ENCODE data around the gene SEMA3B. TPM values are rescaled to one million over a fixed set of nuclear protein-coding genes. Genes with fewer than 3 reads are reported as not detected.
A peak's percentile ranks its signal among the peaks of the same experiment; 100 is the strongest.

Gene SEMA3B
- total RNA-seq, 1 experiment from 2014 or later: 0.15 TPM

GRCh38 chr3:50298836-50299637 is 30.1 kb downstream of the SEMA3B start, which contains the start of the genes HYAL3 and NAA80:
TSS of gene HYAL3 (minus strand) at chr3:50299405. CDS start at chr3:50295602, 3,803 bp downstream.
TSS of gene NAA80 (minus strand) at chr3:50299405. CDS start at chr3:50297463, 1,942 bp downstream.
- Histone ChIP-seq H3K27me3 (ENCODE audit: low read length) (no peaks in the 10 kb centered on the region), H3K9me2 (replicated peaks; ENCODE audit: insufficient read depth, low read length) (no peaks in the 10 kb centered on the region), H4K20me1 (ENCODE audit: insufficient read depth, low read depth, low read length) (no peaks in the 10 kb centered on the region), H3K4me3 (ENCODE audit: low read length) (peak within 1 kb of the TSS; percentile 93), H2AFZ (ENCODE audit: low read length) (peak within 1 kb of the TSS; percentile 95), H3K79me2 (ENCODE audit: low read length) (peaks cover 7% of the 10 kb centered on the region; the same call in 1 of the 2 replicates), H3K4me1 (ENCODE audit: low read length) (peaks cover 21% of the 10 kb centered on the region), H3K4me2 (ENCODE audit: low read depth, low read length, poor library complexity, severe bottlenecking) (peak within 1 kb of the TSS; percentile 92), H3K27ac (ENCODE audit: low read length) (peak within 1 kb of the TSS; percentile 44; the same call in 1 of the 2 replicates), H3K36me3 (ENCODE audit: insufficient read depth, low read length) (no peaks in the 10 kb centered on the region), H3K9ac (ENCODE audit: low read length) (peak within 1 kb of the TSS; percentile 91), H3K9me3 (ENCODE audit: low read length) (no peaks in the 10 kb centered on the region)
- peak; percentile 100 for DNase-seq

- H3K4me3 ChIP-seq (ENCODE audit: low read length): peak overlapping the region; percentile 72
- peak overlapping the region; percentile 72 for H3K9ac ChIP-seq (ENCODE audit: low read length)
- H2AFZ ChIP-seq (ENCODE audit: low read length): peak overlapping the region; percentile 40; the same call in 1 of the 2 replicates
- H3K4me1 ChIP-seq (ENCODE audit: low read length): peaks cover 21% of the 10 kb centered on the region
- H4K20me1 ChIP-seq (ENCODE audit: insufficient read depth, low read depth, low read length): no peaks in the 10 kb centered on the region
- H3K4me2 ChIP-seq (ENCODE audit: low read depth, low read length, poor library complexity, severe bottlenecking): peak overlapping the region; percentile 76
- no peaks in the 10 kb centered on the region for H3K9me3 ChIP-seq (ENCODE audit: low read length)
- no peaks in the 10 kb centered on the region for H3K36me3 ChIP-seq (ENCODE audit: insufficient read depth, low read length)
- peak overlapping the region; percentile 14; the same call in 1 of the 2 replicates for H3K27ac ChIP-seq (ENCODE audit: low read length)
- H3K79me2 ChIP-seq (ENCODE audit: low read length): peaks cover 7% of the 10 kb centered on the region; the same call in 1 of the 2 replicates
- no peak for DNase-seq
- H3K9me2 ChIP-seq (replicated peaks; ENCODE audit: insufficient read depth, low read length): no peaks in the 10 kb centered on the region
- no peaks in the 10 kb centered on the region for H3K27me3 ChIP-seq (ENCODE audit: low read length)
Observed at GRCh38 chr3:50299638-50299928, 30.6 kb downstream of the SEMA3B start.

DNA sequence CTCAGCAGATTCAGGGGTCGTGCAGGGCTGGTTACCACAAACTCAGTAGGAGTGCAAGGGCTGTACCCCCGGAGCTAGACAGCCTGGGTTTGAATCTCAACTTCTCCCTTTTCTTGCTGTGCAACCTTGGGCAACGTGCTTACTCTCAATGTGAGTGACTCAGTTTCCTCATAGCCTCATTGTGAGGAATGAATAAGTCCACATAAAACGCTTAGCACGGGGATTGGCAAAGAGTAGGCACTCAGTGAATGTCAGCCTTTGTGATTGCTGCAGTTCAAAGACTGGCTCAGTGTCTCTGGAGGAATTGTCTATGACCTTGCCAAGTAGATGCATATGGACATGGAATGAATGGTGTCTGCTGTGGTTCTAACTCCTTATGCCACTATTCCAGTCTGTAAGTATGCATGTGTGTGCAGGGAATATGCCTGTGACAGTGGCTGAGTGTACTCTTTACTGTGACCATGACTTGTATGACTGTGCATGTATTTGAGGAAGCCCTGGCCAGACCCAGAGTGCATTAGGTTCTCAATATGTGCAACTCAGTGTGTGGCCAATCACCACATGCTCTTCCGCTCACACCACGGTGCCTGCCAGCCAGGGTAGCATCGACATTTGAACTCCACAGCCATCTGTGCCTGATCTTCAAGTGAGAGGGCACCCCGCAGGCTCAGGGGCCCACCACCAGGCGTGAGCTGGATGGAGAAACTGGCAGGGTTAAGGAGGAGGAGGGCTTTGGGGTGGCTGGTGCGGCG is 31.2 kb downstream of the SEMA3B start:
- H2AFZ ChIP-seq (ENCODE audit: low read length): peak overlapping the region; percentile 40; the same call in 1 of the 2 replicates
- no peaks in the 10 kb centered on the region for H3K9me2 ChIP-seq (replicated peaks; ENCODE audit: insufficient read depth, low read length)
- no peaks in the 10 kb centered on the region for H3K27me3 ChIP-seq (ENCODE audit: low read length)
- peaks cover 7% of the 10 kb centered on the region; the same call in 1 of the 2 replicates for H3K79me2 ChIP-seq (ENCODE audit: low read length)
- peak overlapping the region; percentile 14; the same call in 1 of the 2 replicates for H3K27ac ChIP-seq (ENCODE audit: low read length)
- peak overlapping the region; percentile 72 for H3K9ac ChIP-seq (ENCODE audit: low read length)
- no peak for DNase-seq
- no peaks in the 10 kb centered on the region for H3K9me3 ChIP-seq (ENCODE audit: low read length)
- peaks cover 21% of the 10 kb centered on the region for H3K4me1 ChIP-seq (ENCODE audit: low read length)
- peak overlapping the region; percentile 72 for H3K4me3 ChIP-seq (ENCODE audit: low read length)
- H3K36me3 ChIP-seq (ENCODE audit: insufficient read depth, low read length): no peaks in the 10 kb centered on the region
- peak overlapping the region; percentile 76 for H3K4me2 ChIP-seq (ENCODE audit: low read depth, low read length, poor library complexity, severe bottlenecking)
- H4K20me1 ChIP-seq (ENCODE audit: insufficient read depth, low read depth, low read length): no peaks in the 10 kb centered on the region

DNA sequence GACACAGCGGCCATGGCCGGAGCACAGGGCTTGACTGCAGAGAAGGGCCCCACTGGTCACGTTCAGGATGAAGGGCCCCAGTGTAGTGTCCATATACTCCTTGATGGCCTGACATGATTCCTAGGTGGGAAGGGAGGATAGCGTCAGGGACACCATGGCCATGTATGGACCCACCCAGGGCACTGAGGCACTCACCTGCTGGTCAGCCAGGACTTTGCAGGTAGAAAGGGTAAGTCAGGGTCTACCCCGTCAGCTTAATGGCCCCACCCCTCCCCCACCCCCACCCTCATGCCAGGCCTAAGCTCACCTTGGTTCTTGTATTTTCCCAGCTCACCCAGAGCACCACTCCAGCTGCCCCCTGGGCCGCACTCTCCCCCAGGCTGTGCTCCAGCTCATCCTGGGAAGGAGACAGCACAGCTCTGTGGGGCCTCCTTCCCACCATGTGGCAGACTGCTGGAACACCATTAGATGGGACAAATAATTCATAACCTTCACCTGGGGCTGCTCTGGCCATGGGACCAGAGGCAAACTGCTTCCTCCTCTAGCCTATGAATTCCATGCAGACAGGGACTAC is 31.8 kb downstream of the SEMA3B start:
- H4K20me1 ChIP-seq (ENCODE audit: insufficient read depth, low read depth, low read length): no peaks in the 10 kb centered on the region
- H3K9ac ChIP-seq (ENCODE audit: low read length): peak overlapping the region; percentile 72; the same call in 1 of the 2 replicates
- H3K9me3 ChIP-seq (ENCODE audit: low read length): no peaks in the 10 kb centered on the region
- H3K4me3 ChIP-seq (ENCODE audit: low read length): peak overlapping the region; percentile 72; the same call in 1 of the 2 replicates
- no peaks in the 10 kb centered on the region for H3K9me2 ChIP-seq (replicated peaks; ENCODE audit: insufficient read depth, low read length)
- no peaks in the 10 kb centered on the region for H3K27me3 ChIP-seq (ENCODE audit: low read length)
- H3K27ac ChIP-seq (ENCODE audit: low read length): no peak overlapping the region
- H3K4me2 ChIP-seq (ENCODE audit: low read depth, low read length, poor library complexity, severe bottlenecking): peak overlapping the region; percentile 76
- no peaks in the 10 kb centered on the region for H3K36me3 ChIP-seq (ENCODE audit: insufficient read depth, low read length)
- no peak for DNase-seq
- peaks cover 7% of the 10 kb centered on the region; the same call in 1 of the 2 replicates for H3K79me2 ChIP-seq (ENCODE audit: low read length)
- H3K4me1 ChIP-seq (ENCODE audit: low read length): peaks cover 21% of the 10 kb centered on the region
- no peak overlapping the region for H2AFZ ChIP-seq (ENCODE audit: low read length)

DNA sequence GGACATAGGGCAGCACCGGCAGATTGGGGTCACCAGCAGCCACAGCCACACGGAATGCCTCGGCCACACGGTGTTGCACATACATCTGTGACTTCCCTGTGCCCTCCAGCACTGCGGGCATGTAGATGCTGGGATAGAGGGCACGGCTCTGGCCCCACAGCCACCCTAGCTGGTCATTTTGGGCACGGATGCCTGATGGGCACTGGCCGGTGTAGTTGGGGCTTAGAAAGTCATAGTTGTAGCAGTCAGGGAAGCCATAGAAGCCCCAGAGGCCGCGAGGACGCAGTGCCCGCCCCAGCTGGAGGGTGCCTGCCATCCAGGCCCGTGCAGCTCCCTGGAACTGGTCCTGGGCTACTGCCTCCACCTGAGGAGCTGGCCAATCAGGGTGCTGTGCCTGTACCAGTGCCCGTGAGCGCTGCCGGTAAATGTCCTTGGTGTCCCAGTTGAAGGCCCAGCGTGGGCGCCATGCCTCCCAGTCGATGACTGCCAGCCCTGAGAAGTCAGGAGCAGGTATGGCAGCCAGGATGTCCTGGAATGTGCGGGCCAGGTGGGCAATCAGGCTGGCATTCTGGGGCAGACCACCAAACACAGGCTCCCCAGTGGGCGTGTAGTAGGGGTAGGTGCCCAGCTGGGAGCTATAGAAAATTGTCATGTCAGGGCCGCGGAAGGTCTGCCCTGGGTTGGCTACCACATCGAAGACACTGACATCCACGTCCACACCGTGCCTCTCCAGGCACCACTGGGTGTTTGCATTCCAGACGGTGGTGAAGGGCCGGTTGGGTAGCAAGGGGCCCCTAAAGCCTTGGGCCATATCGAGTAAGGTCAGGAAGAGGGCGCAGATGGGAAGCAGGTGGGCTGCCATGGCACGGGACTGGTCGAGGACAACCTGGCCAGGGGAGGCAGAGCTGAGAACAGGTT is 33.4 kb downstream of the SEMA3B start:
- no peak overlapping the region for H3K27ac ChIP-seq (ENCODE audit: low read length)
- no peaks in the 10 kb centered on the region for H3K36me3 ChIP-seq (ENCODE audit: insufficient read depth, low read length)
- H4K20me1 ChIP-seq (ENCODE audit: insufficient read depth, low read depth, low read length): no peaks in the 10 kb centered on the region
- no peak overlapping the region for H3K9ac ChIP-seq (ENCODE audit: low read length)
- no peaks in the 10 kb centered on the region for H3K27me3 ChIP-seq (ENCODE audit: low read length)
- peaks cover 21% of the 10 kb centered on the region for H3K4me1 ChIP-seq (ENCODE audit: low read length)
- no peaks in the 10 kb centered on the region for H3K9me3 ChIP-seq (ENCODE audit: low read length)
- no peak overlapping the region for H3K4me2 ChIP-seq (ENCODE audit: low read depth, low read length, poor library complexity, severe bottlenecking)
- no peak for DNase-seq
- H3K79me2 ChIP-seq (ENCODE audit: low read length): peaks cover 7% of the 10 kb centered on the region; the same call in 1 of the 2 replicates
- no peaks in the 10 kb centered on the region for H3K9me2 ChIP-seq (replicated peaks; ENCODE audit: insufficient read depth, low read length)
- H3K4me3 ChIP-seq (ENCODE audit: low read length): no peak overlapping the region
- no peak overlapping the region for H2AFZ ChIP-seq (ENCODE audit: low read length)

DNA sequence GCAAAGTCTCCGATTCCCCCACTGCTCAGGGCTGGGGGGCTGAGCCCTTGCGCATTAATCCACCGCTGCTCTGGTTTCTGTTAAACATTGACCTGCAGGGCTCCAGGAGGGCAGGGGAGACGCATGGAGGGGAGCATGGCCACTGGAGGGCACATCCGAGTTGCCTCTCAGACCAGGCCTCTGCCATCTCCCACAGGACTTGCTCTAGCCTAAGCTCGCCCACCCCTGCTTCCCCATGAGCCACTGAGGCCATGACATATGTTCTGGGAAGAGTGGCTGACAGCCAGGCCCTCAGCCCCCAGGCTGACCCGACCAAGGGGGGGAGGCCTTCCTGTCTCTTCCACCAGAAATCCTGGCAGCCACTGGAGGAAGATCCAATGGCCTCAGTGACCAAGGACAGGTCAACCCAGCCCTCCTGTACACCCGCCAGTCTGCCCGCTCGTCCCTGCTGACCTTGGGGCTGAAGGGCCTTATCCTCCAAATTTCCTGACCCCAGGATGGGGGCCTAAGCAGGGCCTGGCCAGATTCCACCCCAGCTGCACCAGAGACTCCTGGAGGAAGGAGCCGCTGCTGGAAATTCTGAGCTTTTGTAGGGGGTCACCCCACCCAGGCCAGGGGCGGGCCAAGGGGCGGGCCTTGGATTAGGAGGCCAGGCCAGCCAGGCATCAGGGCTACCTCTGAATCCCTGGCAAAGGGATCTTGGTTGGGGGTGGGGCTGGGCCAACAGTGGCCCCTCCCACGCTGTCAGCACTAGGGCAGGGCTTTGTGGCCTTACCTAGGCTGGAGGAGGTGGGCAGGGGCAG is 34.3 kb downstream of the SEMA3B start, which contains the start of gene HYAL1:
HYAL1 (minus strand) TSS at position 562 of the 803 bp plus-strand sequence. CDS start 618 bp downstream, outside the sequence.
- Histone ChIP-seq H3K36me3 (ENCODE audit: insufficient read depth, low read length) (no peaks in the 10 kb centered on the region), H3K4me2 (ENCODE audit: low read depth, low read length, poor library complexity, severe bottlenecking) (no peak within 1 kb of the TSS), H3K4me1 (ENCODE audit: low read length) (peaks cover 15% of the 10 kb centered on the region), H3K27me3 (ENCODE audit: low read length) (no peaks in the 10 kb centered on the region), H2AFZ (ENCODE audit: low read length) (no peak within 1 kb of the TSS), H3K9ac (ENCODE audit: low read length) (no peak within 1 kb of the TSS), H3K79me2 (ENCODE audit: low read length) (peaks cover 5% of the 10 kb centered on the region; the same call in 1 of the 2 replicates), H4K20me1 (ENCODE audit: insufficient read depth, low read depth, low read length) (no peaks in the 10 kb centered on the region), H3K27ac (ENCODE audit: low read length) (no peak within 1 kb of the TSS), H3K9me2 (replicated peaks; ENCODE audit: insufficient read depth, low read length) (no peaks in the 10 kb centered on the region), H3K4me3 (ENCODE audit: low read length) (no peak within 1 kb of the TSS), H3K9me3 (ENCODE audit: low read length) (no peaks in the 10 kb centered on the region)
- DNase-seq: no peak

GRCh38 chr3:50304601-50305000 is 35.7 kb downstream of the SEMA3B start:
- Histone ChIP-seq H3K9ac (ENCODE audit: low read length) (no peak overlapping the region), H3K4me2 (ENCODE audit: low read depth, low read length, poor library complexity, severe bottlenecking) (no peak overlapping the region)
- no peak for DNase-seq

More at GRCh38 chr3:50304601-50305000, 35.7 kb downstream of the SEMA3B start:
- Histone ChIP-seq H3K27me3 (ENCODE audit: low read length) (no peaks in the 10 kb centered on the region), H3K9me3 (ENCODE audit: low read length) (no peaks in the 10 kb centered on the region), H4K20me1 (ENCODE audit: insufficient read depth, low read depth, low read length) (no peaks in the 10 kb centered on the region), H3K27ac (ENCODE audit: low read length) (no peak overlapping the region), H3K79me2 (ENCODE audit: low read length) (no peaks in the 10 kb centered on the region), H3K4me1 (ENCODE audit: low read length) (peaks cover 10% of the 10 kb centered on the region), H3K36me3 (ENCODE audit: insufficient read depth, low read length) (no peaks in the 10 kb centered on the region), H3K4me3 (ENCODE audit: low read length) (no peak overlapping the region), H3K9me2 (replicated peaks; ENCODE audit: insufficient read depth, low read length) (no peaks in the 10 kb centered on the region), H2AFZ (ENCODE audit: low read length) (no peak overlapping the region)

All from Karpas-422 (cell line).